Brain pericyte (primary cell): Measurements from ENCODE around the gene CD7.

Source experiments
- DNase-seq: peaks from one replicate; pipeline ENCODE4 v3.0.0-alpha.2; 2012; ENCODE audit warnings: low read depth, low spot score

CD7 gene

GRCh38 chr17:82328141-82328993 lies 11.0 kb upstream of the CD7 start:
- DNase-seq = no peak

GRCh38 chr17:82327757-82328140 lies 10.3 kb upstream of the CD7 start:
- DNase-seq = no peak

GRCh38 chr17:82327289-82327688 lies 9.9 kb upstream of the CD7 start:
- no peak for DNase-seq

- DNase-seq = no peak
Measured at GRCh38 chr17:82325286-82326180, 8.1 kb upstream of the CD7 start.

GRCh38 chr17:82324566-82325285 lies 7.3 kb upstream of the CD7 start:
- DNase-seq = no peak

- no peak for DNase-seq
Measured at GRCh38 chr17:82323514-82324234, 6.3 kb upstream of the CD7 start.

GRCh38 chr17:82322526-82323453 lies 5.4 kb upstream of the CD7 start:
- DNase-seq = no peak

- no peak for DNase-seq
Measured at GRCh38 chr17:82321947-82322466, 4.6 kb upstream of the CD7 start.

- no peak for DNase-seq
Measured at GRCh38 chr17:82320956-82321927, 3.8 kb upstream of the CD7 start.

GRCh38 chr17:82320140-82320840 lies 2.9 kb upstream of the CD7 start:
- no peak for DNase-seq

- no peak for DNase-seq
Measured at GRCh38 chr17:82319619-82320062, 2.2 kb upstream of the CD7 start.

- DNase-seq = no peak
Measured at GRCh38 chr17:82318772-82319606, 1.6 kb upstream of the CD7 start.

- DNase-seq = no peak
Measured at GRCh38 chr17:82318169-82318498, 726 bp upstream of the CD7 start.

- no peak for DNase-seq
Measured at GRCh38 chr17:82316651-82317393, 586 bp downstream of the CD7 start.

- DNase-seq = no peak
Measured at GRCh38 chr17:82315703-82316358, 1.6 kb downstream of the CD7 start.
